Measurements from ENCODE around the gene TMEM50B. TPM values are rescaled to one million over a fixed set of nuclear protein-coding genes. Genes with fewer than 3 reads are reported as not detected.

Gene TMEM50B
- total RNA-seq, 1 donor from 2014 or later: 32.0 TPM

- no peaks in the 10 kb centered on the region for H3K36me3 ChIP-seq (ENCODE audit: control insufficient read depth, insufficient read depth, low read length)
- no peak overlapping the region for H3K4me3 ChIP-seq (ENCODE audit: low read depth, low read length)
- no peaks in the 10 kb centered on the region for H3K27me3 ChIP-seq (ENCODE audit: control insufficient read depth, insufficient read depth, low read length)
- TF ChIP-seq CTCF (IDR thresholded peaks at IDR 0.05; ENCODE audit: insufficient read depth, low read length, poor library complexity, severe bottlenecking): no peak
- no peak for DNase-seq (ENCODE audit: low read depth)
Measured at GRCh38 chr21:33487996-33488395, 8.2 kb upstream of the TMEM50B start.

- no peak for DNase-seq (ENCODE audit: low read depth)
- Histone ChIP-seq H3K27me3 (ENCODE audit: control insufficient read depth, insufficient read depth, low read length) (no peaks in the 10 kb centered on the region), H3K4me3 (ENCODE audit: low read depth, low read length) (no peak overlapping the region), H3K36me3 (ENCODE audit: control insufficient read depth, insufficient read depth, low read length) (no peaks in the 10 kb centered on the region)
- no peak for TF ChIP-seq CTCF (IDR thresholded peaks at IDR 0.05; ENCODE audit: insufficient read depth, low read length, poor library complexity, severe bottlenecking)
Measured at GRCh38 chr21:33481314-33481943, 1.7 kb upstream of the TMEM50B start.

GRCh38 chr21:33480481-33481103 is 818 bp upstream of the TMEM50B start:
- Histone ChIP-seq H3K27me3 (ENCODE audit: control insufficient read depth, insufficient read depth, low read length) (no peaks in the 10 kb centered on the region), H3K36me3 (ENCODE audit: control insufficient read depth, insufficient read depth, low read length) (no peaks in the 10 kb centered on the region), H3K4me3 (ENCODE audit: low read depth, low read length) (peak overlapping the region; percentile 69)
- no peak for DNase-seq (ENCODE audit: low read depth)
- no peak for TF ChIP-seq CTCF (IDR thresholded peaks at IDR 0.05; ENCODE audit: insufficient read depth, low read length, poor library complexity, severe bottlenecking)

- no peak for TF ChIP-seq CTCF (IDR thresholded peaks at IDR 0.05; ENCODE audit: insufficient read depth, low read length, poor library complexity, severe bottlenecking)
- no peaks in the 10 kb centered on the region for H3K27me3 ChIP-seq (ENCODE audit: control insufficient read depth, insufficient read depth, low read length)
- H3K36me3 ChIP-seq (ENCODE audit: control insufficient read depth, insufficient read depth, low read length): no peaks in the 10 kb centered on the region
- H3K4me3 ChIP-seq (ENCODE audit: low read depth, low read length): peak overlapping the region; percentile 92
- DNase-seq (ENCODE audit: low read depth): no peak
Measured at GRCh38 chr21:33478935-33479678, 667 bp downstream of the TMEM50B start.

GRCh38 chr21:33478182-33478581 is 1.6 kb downstream of the TMEM50B start:
- TF ChIP-seq CTCF (IDR thresholded peaks at IDR 0.05; ENCODE audit: insufficient read depth, low read length, poor library complexity, severe bottlenecking): no peak
- no peak for DNase-seq (ENCODE audit: low read depth)
- H3K4me3 ChIP-seq (ENCODE audit: low read depth, low read length): peak overlapping the region; percentile 92

More at GRCh38 chr21:33478182-33478581, 1.6 kb downstream of the TMEM50B start:
- Histone ChIP-seq H3K27me3 (ENCODE audit: control insufficient read depth, insufficient read depth, low read length) (no peaks in the 10 kb centered on the region), H3K36me3 (ENCODE audit: control insufficient read depth, insufficient read depth, low read length) (no peaks in the 10 kb centered on the region)
